ENCODE measurements around the gene CRYGD. TPM values are rescaled to one million over a fixed set of nuclear protein-coding genes. Genes with fewer than 3 reads are reported as not detected.
"Not testable (repeated sequence)": the region's sequence is repeated elsewhere in the genome, so short reads cannot be mapped to it uniquely, and the experiment has no call there.

Gene CRYGD
- total RNA-seq, 1 experiment from 2014 or later: 4.6 TPM

DNA sequence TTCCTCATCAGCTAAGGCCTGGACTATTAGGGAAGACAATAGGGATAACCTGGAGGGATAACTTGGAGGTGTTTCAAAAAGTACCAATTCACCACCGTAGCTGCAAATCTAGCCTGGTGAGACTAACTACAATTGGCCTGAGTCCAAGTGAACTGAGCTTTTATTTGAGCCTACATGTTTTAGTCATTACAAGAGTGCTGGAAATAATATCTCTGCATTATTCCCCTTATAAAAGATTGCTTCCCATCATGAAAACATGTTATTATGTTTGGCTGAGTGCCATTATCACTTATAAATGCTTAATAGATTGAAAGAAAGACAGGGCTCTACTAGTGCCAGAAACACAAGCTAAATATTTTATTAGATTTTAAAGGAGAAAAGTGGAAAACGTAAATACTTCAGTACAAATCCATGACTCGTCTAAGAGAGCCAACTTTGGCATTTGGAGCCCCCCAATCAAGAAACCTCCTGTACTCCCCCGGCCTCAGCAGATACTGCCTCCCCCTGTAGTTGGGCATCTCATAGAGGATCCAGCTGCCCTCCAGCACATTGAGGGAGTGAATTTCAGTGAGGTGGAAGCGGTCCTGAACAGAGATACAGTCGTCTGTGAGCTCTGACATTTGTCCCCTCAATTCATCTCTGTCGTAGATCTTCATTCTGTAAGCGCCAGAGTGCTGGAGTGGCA lies 18.1 kb upstream of the CRYGD start:
- H3K9me3 Mint-ChIP-seq: peaks cover 28% of the 10 kb centered on the region
- ATAC-seq (no peak; the same call in 1 of the 2 replicates), DNase-seq (ENCODE audit: low spot score) (no peak)
- ChIA-PET CTCF (interaction anchor here (0.7 to 2.7 kb wide), 5 partner anchors 18 to 112 kb away, joined by 3 to 12 read pairs (median 6); partner anchors contain the start of genes CRYGD and IDH1), POLR2A (no interaction called here)
- H3K4me3 Mint-ChIP-seq: no peak overlapping the region; the same call in 1 of the 2 replicates
- TF ChIP-seq, protein P1, sequence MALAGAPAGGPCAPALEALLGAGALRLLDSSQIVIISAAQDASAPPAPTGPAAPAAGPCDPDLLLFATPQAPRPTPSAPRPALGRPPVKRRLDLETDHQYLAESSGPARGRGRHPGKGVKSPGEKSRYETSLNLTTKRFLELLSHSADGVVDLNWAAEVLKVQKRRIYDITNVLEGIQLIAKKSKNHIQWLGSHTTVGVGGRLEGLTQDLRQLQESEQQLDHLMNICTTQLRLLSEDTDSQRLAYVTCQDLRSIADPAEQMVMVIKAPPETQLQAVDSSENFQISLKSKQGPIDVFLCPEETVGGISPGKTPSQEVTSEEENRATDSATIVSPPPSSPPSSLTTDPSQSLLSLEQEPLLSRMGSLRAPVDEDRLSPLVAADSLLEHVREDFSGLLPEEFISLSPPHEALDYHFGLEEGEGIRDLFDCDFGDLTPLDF (CRISPR knock-in tag; IDR thresholded peaks at IDR 0.05): no peak
- TF ChIP-seq ETV6 (CRISPR knock-in tag; IDR thresholded peaks at IDR 0.05) (no peak), EMX1 (CRISPR knock-in tag; IDR thresholded peaks at IDR 0.05) (no peak), ZNF396 (CRISPR knock-in tag; IDR thresholded peaks at IDR 0.05; ENCODE audit: borderline replicate concordance) (no peak), MXD4 (CRISPR knock-in tag; IDR thresholded peaks at IDR 0.05; ENCODE audit: borderline replicate concordance) (no peak), ZNF219 (CRISPR knock-in tag; IDR thresholded peaks at IDR 0.05; ENCODE audit: borderline replicate concordance) (no peak), RELA (CRISPR knock-in tag; IDR thresholded peaks at IDR 0.05; ENCODE audit: borderline replicate concordance) (no peak), HMGA2 (CRISPR knock-in tag; IDR thresholded peaks at IDR 0.05) (no peak), ZNF423 (CRISPR knock-in tag; IDR thresholded peaks at IDR 0.05) (no peak)
- TF ChIP-seq, protein P2, sequence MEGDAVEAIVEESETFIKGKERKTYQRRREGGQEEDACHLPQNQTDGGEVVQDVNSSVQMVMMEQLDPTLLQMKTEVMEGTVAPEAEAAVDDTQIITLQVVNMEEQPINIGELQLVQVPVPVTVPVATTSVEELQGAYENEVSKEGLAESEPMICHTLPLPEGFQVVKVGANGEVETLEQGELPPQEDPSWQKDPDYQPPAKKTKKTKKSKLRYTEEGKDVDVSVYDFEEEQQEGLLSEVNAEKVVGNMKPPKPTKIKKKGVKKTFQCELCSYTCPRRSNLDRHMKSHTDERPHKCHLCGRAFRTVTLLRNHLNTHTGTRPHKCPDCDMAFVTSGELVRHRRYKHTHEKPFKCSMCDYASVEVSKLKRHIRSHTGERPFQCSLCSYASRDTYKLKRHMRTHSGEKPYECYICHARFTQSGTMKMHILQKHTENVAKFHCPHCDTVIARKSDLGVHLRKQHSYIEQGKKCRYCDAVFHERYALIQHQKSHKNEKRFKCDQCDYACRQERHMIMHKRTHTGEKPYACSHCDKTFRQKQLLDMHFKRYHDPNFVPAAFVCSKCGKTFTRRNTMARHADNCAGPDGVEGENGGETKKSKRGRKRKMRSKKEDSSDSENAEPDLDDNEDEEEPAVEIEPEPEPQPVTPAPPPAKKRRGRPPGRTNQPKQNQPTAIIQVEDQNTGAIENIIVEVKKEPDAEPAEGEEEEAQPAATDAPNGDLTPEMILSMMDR (IDR thresholded peaks at IDR 0.05): no peak
- H3K4me1 Mint-ChIP-seq: peaks cover 31% of the 10 kb centered on the region
- H3K27ac Mint-ChIP-seq: peak overlapping the region; percentile 90
- H3K27me3 Mint-ChIP-seq (ENCODE audit: low read depth): peaks cover 3% of the 10 kb centered on the region; the same call in 1 of the 2 replicates
- peaks cover 26% of the 10 kb centered on the region for H3K36me3 Mint-ChIP-seq

DNA sequence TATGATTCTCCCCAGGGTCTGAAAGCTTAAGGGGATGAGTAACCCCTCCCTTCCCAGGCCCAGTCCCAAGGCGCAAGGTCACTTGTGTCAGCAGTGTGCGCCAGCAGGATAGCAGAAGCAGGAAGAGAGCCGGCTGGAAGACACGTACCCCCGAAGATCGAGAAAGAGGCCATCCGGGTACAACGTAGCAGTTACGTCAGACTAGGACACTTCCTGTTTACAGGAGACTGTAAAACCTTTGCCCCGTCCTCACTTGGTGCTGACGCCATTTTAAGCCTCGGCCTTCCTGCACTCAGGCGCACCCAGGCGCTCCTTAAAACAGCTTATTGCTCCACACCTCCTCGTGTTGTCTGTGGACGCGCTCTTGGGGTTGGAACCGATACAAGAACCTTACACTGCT lies 15.1 kb upstream of the CRYGD start:
- no peak overlapping the region for H3K27ac Mint-ChIP-seq
- DNase-seq (ENCODE audit: low spot score) (no peak), ATAC-seq (no peak)
- H3K4me1 Mint-ChIP-seq: peaks cover 29% of the 10 kb centered on the region
- ChIA-PET CTCF (no interaction called here), POLR2A (no interaction called here)
- peaks cover 3% of the 10 kb centered on the region; the same call in 1 of the 2 replicates for H3K27me3 Mint-ChIP-seq (ENCODE audit: low read depth)
- no peak overlapping the region for H3K4me3 Mint-ChIP-seq
- peaks cover 29% of the 10 kb centered on the region for H3K36me3 Mint-ChIP-seq
- TF ChIP-seq NFE2L1 (CRISPR knock-in tag; IDR thresholded peaks at IDR 0.05) (no peak), KAT7 (CRISPR knock-in tag; IDR thresholded peaks at IDR 0.05; ENCODE audit: borderline replicate concordance) (no peak), TP53 (CRISPR knock-in tag; IDR thresholded peaks at IDR 0.05) (no peak), MXD4 (CRISPR knock-in tag; IDR thresholded peaks at IDR 0.05; ENCODE audit: borderline replicate concordance) (no peak), PRRX2 (CRISPR knock-in tag; IDR thresholded peaks at IDR 0.05) (no peak), CREM (CRISPR knock-in tag; IDR thresholded peaks at IDR 0.05) (no peak)
- TF ChIP-seq, protein P3, sequence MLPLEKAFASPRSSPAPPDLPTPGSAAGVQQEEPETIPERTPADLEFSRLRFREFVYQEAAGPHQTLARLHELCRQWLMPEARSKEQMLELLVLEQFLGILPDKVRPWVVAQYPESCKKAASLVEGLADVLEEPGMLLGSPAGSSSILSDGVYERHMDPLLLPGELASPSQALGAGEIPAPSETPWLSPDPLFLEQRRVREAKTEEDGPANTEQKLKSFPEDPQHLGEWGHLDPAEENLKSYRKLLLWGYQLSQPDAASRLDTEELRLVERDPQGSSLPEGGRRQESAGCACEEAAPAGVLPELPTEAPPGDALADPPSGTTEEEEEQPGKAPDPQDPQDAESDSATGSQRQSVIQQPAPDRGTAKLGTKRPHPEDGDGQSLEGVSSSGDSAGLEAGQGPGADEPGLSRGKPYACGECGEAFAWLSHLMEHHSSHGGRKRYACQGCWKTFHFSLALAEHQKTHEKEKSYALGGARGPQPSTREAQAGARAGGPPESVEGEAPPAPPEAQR (CRISPR knock-in tag; IDR thresholded peaks at IDR 0.05): no peak
- TF ChIP-seq, protein P4, sequence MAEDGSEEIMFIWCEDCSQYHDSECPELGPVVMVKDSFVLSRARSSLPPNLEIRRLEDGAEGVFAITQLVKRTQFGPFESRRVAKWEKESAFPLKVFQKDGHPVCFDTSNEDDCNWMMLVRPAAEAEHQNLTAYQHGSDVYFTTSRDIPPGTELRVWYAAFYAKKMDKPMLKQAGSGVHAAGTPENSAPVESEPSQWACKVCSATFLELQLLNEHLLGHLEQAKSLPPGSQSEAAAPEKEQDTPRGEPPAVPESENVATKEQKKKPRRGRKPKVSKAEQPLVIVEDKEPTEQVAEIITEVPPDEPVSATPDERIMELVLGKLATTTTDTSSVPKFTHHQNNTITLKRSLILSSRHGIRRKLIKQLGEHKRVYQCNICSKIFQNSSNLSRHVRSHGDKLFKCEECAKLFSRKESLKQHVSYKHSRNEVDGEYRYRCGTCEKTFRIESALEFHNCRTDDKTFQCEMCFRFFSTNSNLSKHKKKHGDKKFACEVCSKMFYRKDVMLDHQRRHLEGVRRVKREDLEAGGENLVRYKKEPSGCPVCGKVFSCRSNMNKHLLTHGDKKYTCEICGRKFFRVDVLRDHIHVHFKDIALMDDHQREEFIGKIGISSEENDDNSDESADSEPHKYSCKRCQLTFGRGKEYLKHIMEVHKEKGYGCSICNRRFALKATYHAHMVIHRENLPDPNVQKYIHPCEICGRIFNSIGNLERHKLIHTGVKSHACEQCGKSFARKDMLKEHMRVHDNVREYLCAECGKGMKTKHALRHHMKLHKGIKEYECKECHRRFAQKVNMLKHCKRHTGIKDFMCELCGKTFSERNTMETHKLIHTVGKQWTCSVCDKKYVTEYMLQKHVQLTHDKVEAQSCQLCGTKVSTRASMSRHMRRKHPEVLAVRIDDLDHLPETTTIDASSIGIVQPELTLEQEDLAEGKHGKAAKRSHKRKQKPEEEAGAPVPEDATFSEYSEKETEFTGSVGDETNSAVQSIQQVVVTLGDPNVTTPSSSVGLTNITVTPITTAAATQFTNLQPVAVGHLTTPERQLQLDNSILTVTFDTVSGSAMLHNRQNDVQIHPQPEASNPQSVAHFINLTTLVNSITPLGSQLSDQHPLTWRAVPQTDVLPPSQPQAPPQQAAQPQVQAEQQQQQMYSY (CRISPR knock-in tag; IDR thresholded peaks at IDR 0.05): no peak
- TF ChIP-seq, protein P5, sequence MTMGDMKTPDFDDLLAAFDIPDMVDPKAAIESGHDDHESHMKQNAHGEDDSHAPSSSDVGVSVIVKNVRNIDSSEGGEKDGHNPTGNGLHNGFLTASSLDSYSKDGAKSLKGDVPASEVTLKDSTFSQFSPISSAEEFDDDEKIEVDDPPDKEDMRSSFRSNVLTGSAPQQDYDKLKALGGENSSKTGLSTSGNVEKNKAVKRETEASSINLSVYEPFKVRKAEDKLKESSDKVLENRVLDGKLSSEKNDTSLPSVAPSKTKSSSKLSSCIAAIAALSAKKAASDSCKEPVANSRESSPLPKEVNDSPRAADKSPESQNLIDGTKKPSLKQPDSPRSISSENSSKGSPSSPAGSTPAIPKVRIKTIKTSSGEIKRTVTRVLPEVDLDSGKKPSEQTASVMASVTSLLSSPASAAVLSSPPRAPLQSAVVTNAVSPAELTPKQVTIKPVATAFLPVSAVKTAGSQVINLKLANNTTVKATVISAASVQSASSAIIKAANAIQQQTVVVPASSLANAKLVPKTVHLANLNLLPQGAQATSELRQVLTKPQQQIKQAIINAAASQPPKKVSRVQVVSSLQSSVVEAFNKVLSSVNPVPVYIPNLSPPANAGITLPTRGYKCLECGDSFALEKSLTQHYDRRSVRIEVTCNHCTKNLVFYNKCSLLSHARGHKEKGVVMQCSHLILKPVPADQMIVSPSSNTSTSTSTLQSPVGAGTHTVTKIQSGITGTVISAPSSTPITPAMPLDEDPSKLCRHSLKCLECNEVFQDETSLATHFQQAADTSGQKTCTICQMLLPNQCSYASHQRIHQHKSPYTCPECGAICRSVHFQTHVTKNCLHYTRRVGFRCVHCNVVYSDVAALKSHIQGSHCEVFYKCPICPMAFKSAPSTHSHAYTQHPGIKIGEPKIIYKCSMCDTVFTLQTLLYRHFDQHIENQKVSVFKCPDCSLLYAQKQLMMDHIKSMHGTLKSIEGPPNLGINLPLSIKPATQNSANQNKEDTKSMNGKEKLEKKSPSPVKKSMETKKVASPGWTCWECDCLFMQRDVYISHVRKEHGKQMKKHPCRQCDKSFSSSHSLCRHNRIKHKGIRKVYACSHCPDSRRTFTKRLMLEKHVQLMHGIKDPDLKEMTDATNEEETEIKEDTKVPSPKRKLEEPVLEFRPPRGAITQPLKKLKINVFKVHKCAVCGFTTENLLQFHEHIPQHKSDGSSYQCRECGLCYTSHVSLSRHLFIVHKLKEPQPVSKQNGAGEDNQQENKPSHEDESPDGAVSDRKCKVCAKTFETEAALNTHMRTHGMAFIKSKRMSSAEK (CRISPR knock-in tag; IDR thresholded peaks at IDR 0.05; ENCODE audit: borderline replicate concordance): no peak
- peaks cover 31% of the 10 kb centered on the region for H3K9me3 Mint-ChIP-seq

DNA sequence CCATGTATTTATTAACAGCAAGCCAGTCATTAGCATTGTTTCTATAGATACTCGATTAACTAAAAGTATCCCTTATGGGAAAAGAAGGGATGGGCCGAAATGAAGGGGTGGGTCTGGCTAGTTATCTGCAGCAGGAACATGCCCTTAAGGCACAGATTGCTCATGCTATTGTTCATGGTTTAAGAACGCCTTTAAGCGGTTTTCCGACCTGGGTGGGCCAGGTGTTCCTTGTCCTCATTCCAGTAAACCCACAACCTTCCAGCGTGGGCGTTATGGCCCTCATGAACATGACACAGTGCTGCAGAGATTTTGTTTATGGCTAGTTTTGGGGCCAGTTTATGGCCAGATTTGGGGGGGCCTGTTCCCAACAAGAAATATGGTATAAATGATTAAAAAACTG lies 14.0 kb upstream of the CRYGD start:
- Mint-ChIP-seq H3K9me3 (peaks cover 31% of the 10 kb centered on the region), H3K4me1 (peaks cover 23% of the 10 kb centered on the region), H3K36me3 (peaks cover 29% of the 10 kb centered on the region)
- ATAC-seq; H3K27ac Mint-ChIP-seq; CTCF ChIA-PET; H3K27me3 Mint-ChIP-seq (ENCODE audit: low read depth); H3K4me3 Mint-ChIP-seq; DNase-seq (ENCODE audit: low spot score); POLR2A ChIA-PET: not testable (repeated sequence)
